HG03565 (cell line): ENCODE data around the gene FYB1.

Experiments
- ATAC-seq: cut with Tn5 transposase; IDR thresholded peaks from one replicate; pipeline ENCODE4 v1.9.1; 2021; ENCODE audit warnings: mild to moderate bottlenecking, moderate library complexity; ENCODE audit not compliant: unreplicated experiment

The FYB1 gene

DNA sequence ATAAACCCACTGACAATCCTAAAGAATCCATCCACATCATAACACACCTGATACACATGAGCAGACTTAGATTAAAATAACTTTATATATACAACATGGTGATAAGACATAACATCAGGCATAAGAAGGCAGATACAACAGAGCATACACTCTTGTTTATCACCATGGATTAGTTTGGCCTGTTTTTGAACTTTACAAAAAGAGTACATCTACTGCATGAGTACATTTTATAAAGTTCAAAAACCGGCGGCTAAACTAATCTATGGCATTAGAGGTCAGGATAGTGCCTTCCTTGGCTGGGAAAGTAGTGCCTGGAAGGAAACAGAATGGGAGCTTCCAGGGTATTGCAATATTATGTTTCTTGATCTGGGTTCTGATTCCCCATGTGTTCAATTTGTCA is 160.3 kb downstream of the FYB1 start:
- ATAC-seq, result no peak

GRCh38 chr5:39058178-39058921 is 161.0 kb downstream of the FYB1 start:
- peak; percentile 84 for ATAC-seq

- ATAC-seq, result peak; percentile 26
Observed at GRCh38 chr5:39057734-39058133, 161.6 kb downstream of the FYB1 start.

GRCh38 chr5:39055768-39056398 is 163.5 kb downstream of the FYB1 start:
- ATAC-seq, result no peak
